Measurements from ENCODE around the gene FAT2.

- TF ChIP-seq, protein P1, sequence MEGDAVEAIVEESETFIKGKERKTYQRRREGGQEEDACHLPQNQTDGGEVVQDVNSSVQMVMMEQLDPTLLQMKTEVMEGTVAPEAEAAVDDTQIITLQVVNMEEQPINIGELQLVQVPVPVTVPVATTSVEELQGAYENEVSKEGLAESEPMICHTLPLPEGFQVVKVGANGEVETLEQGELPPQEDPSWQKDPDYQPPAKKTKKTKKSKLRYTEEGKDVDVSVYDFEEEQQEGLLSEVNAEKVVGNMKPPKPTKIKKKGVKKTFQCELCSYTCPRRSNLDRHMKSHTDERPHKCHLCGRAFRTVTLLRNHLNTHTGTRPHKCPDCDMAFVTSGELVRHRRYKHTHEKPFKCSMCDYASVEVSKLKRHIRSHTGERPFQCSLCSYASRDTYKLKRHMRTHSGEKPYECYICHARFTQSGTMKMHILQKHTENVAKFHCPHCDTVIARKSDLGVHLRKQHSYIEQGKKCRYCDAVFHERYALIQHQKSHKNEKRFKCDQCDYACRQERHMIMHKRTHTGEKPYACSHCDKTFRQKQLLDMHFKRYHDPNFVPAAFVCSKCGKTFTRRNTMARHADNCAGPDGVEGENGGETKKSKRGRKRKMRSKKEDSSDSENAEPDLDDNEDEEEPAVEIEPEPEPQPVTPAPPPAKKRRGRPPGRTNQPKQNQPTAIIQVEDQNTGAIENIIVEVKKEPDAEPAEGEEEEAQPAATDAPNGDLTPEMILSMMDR (IDR thresholded peaks at IDR 0.05), result no peak
- no peak for TF ChIP-seq POLR2A (IDR thresholded peaks at IDR 0.05)
Measured at GRCh38 chr5:151557951-151558350, 33.2 kb downstream of the FAT2 start.

Data from uterus (tissue), 2 donors.